AML-193 (cell line): ENCODE results near the gene PCDHA10.
A peak's percentile ranks its signal among the peaks of the same experiment; 100 is the strongest.
"Not testable (repeated sequence)": the region's sequence is repeated elsewhere in the genome, so short reads cannot be mapped to it uniquely, and the experiment has no call there.

Experiments used
- DNase-seq, 2 experiments: peaks; one replicate each; lab custom pipeline; 2025; lab: John Stamatoyannopoulos, UW

The PCDHA10 gene

GRCh38 chr5:140840978-140841962 is 14.4 kb upstream of the PCDHA10 start, which contains the start of gene PCDHA8:
PCDHA8 (plus strand) TSS chr5:140841187; CDS start chr5:140841322, 135 bp downstream.
- peak; percentile 26 to 33 for DNase-seq

GRCh38 chr5:140842798-140843733 is 12.6 kb upstream of the PCDHA10 start:
- no peak for DNase-seq

GRCh38 chr5:140848139-140849102 is 7.3 kb upstream of the PCDHA10 start, which contains the start of gene PCDHA9:
PCDHA9 (plus strand) TSS chr5:140848382; CDS start chr5:140848496, 114 bp downstream.
- DNase-seq: not testable (repeated sequence)

- DNase-seq: not testable (repeated sequence)
Measured at GRCh38 chr5:140849831-140850634, 5.7 kb upstream of the PCDHA10 start.

- no peak for DNase-seq
Measured at GRCh38 chr5:140857177-140857986, 1.7 kb downstream of the PCDHA10 start.

GRCh38 chr5:140857987-140858240 is 2.2 kb downstream of the PCDHA10 start:
- DNase-seq: no peak

GRCh38 chr5:140862441-140863295 is 7.0 kb downstream of the PCDHA10 start:
- no peak for DNase-seq

GRCh38 chr5:140868721-140869554 is 13.2 kb downstream of the PCDHA10 start, which contains the start of gene PCDHA11:
PCDHA11 (plus strand) TSS chr5:140868957; CDS start chr5:140869104, 147 bp downstream.
- no peak for DNase-seq

GRCh38 chr5:140869555-140869886 is 13.8 kb downstream of the PCDHA10 start:
- no peak for DNase-seq

GRCh38 chr5:140870221-140871201 is 14.8 kb downstream of the PCDHA10 start:
- DNase-seq: no peak

- no peak for DNase-seq
Measured at GRCh38 chr5:140875085-140876065, 19.7 kb downstream of the PCDHA10 start, which contains the start of gene PCDHA12. PCDHA12 (plus strand) TSS chr5:140875308; CDS start chr5:140875473, 165 bp downstream.

- not testable (repeated sequence) for DNase-seq
Measured at GRCh38 chr5:140876541-140877261, 21.0 kb downstream of the PCDHA10 start.

GRCh38 chr5:140877262-140877581 is 21.5 kb downstream of the PCDHA10 start:
- DNase-seq: no peak

GRCh38 chr5:140881889-140882590 is 26.3 kb downstream of the PCDHA10 start, which contains the start of gene PCDHA13:
PCDHA13 (plus strand) TSS chr5:140882124; CDS start chr5:140882269, 145 bp downstream.
- no peak for DNase-seq
